ENCODE results near the gene NPLOC4. TPM values are rescaled to one million over a fixed set of nuclear protein-coding genes. Genes with fewer than 3 reads are reported as not detected.
"Not testable (repeated sequence)": the region's sequence is repeated elsewhere in the genome, so short reads cannot be mapped to it uniquely, and the experiment has no call there.

NPLOC4 gene
- polyA plus RNA-seq, 4 donors, result 45.0 to 70.0 (median 57.1) TPM

GRCh38 chr17:81593105-81593871, 43.6 kb downstream of the NPLOC4 start:
- DNase-seq (ENCODE audit: low read depth in 4 of 4, low spot score in 3 of 4), result no peak

DNA sequence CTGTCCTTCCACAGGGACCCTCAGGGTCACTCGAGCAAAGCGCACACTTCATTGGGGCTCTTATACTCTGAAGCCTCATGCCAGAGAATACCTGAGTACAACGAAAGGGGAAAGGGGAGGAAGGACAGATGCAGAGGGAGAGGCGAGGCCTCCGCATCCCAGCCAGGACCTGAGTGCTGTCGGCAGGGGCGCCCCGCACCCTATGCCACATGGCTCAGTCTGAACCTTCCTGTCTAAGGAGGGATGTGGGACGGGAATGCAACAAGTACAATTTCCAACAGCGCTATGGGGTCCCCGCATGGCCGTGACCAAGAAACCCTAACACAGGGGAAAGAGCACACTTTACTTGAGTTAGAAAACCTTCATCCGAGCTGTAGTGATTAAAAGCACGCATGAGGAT, 44.9 kb downstream of the NPLOC4 start:
- no peak for DNase-seq (ENCODE audit: low read depth in 4 of 4, low spot score in 3 of 4)

DNA sequence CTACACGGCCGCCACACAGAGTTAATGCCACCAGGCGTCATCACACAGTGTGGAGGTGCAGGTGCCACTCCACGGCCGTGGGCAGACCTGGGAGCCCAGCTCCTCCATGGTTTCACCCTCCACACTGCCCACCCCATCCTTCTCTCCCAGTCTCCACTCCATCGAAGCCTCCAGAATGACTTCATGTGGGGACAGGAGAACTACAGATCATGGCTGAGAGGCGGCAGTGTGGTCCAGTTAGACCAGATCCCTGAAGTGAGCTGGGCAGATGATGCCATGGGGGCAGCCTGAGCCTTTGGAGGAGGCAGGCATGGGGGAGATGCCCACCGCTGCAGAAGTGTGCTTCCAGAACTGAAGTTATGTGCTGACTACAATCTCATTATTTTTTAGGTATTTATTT, 46.8 kb downstream of the NPLOC4 start:
- DNase-seq (ENCODE audit: low read depth in 4 of 4, low spot score in 3 of 4), result no peak

GRCh38 chr17:81589612-81590011, 47.3 kb downstream of the NPLOC4 start:
- no peak for DNase-seq (ENCODE audit: low read depth in 4 of 4, low spot score in 3 of 4)

GRCh38 chr17:81586096-81586495, 50.8 kb downstream of the NPLOC4 start:
- no peak for DNase-seq (ENCODE audit: low read depth in 4 of 4, low spot score in 3 of 4)

GRCh38 chr17:81584771-81585170, 52.1 kb downstream of the NPLOC4 start:
- not testable (repeated sequence) for DNase-seq (ENCODE audit: low read depth in 4 of 4, low spot score in 3 of 4)

GRCh38 chr17:81583589-81584342, 53.1 kb downstream of the NPLOC4 start:
- peak in 1 of 4 donors; percentile 12 for DNase-seq (ENCODE audit: low read depth in 4 of 4, low spot score in 3 of 4)

- no peak for DNase-seq (ENCODE audit: low read depth in 4 of 4, low spot score in 3 of 4)
Observed at GRCh38 chr17:81582749-81583148, 54.2 kb downstream of the NPLOC4 start.

- DNase-seq (ENCODE audit: low read depth in 4 of 4, low spot score in 3 of 4), result no peak
Observed at GRCh38 chr17:81582341-81582740, 54.6 kb downstream of the NPLOC4 start.

GRCh38 chr17:81581758-81582157, 55.2 kb downstream of the NPLOC4 start:
- no peak for DNase-seq (ENCODE audit: low read depth in 4 of 4, low spot score in 3 of 4)

DNA sequence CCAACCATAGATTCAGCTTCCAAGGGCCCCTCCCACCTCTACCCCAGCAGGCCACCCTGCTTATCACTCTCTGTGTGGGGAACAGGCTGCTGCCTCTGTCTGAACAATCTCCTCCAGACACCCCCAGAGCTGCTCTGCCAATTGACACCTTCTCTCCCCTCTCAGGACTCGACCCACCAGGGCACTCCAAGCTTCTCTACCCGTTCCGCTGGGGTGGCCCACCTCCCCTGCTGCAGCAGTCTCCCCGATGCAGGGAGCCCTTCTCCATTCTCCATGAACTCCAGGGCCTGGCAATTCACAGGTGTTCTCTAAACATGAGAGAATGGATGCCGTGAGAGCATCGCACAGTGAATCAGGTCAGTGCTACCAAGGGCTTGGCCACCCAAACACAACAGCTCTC, 56.4 kb downstream of the NPLOC4 start:
- DNase-seq (ENCODE audit: low read depth in 4 of 4, low spot score in 3 of 4), result no peak

GRCh38 chr17:81579821-81580321, 57.0 kb downstream of the NPLOC4 start:
- DNase-seq (ENCODE audit: low read depth in 4 of 4, low spot score in 3 of 4), result no peak

GRCh38 chr17:81579298-81579697, 57.6 kb downstream of the NPLOC4 start:
- DNase-seq (ENCODE audit: low read depth in 4 of 4, low spot score in 3 of 4), result no peak

- DNase-seq (ENCODE audit: low read depth in 4 of 4, low spot score in 3 of 4), result no peak
Observed at GRCh38 chr17:81578561-81579225, 58.2 kb downstream of the NPLOC4 start.

DNA sequence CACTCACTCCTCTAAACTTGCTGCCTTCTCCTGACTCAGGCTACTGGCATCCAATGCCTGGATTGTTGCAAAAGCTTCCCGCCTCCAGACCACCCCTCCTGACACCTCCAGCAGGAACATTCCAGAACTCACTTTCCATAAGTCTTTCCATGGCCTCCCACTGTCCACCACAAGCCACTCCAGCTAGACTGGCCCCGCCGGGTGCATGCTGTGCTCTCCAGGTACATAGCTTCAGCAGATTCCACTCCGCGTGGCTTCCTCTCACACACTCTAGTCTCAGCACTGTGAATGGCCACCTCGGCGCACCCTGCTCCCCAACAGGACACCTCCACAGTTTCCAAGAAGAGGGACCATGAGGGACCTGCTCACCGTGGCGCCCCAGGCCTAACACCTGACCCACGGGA, 58.9 kb downstream of the NPLOC4 start:
- no peak for DNase-seq (ENCODE audit: low read depth in 4 of 4, low spot score in 3 of 4)

GRCh38 chr17:81577278-81578000, 59.5 kb downstream of the NPLOC4 start:
- DNase-seq (ENCODE audit: low read depth in 4 of 4, low spot score in 3 of 4), result no peak

GRCh38 chr17:81576621-81577277, 60.2 kb downstream of the NPLOC4 start:
- no peak for DNase-seq (ENCODE audit: low read depth in 4 of 4, low spot score in 3 of 4)

DNA sequence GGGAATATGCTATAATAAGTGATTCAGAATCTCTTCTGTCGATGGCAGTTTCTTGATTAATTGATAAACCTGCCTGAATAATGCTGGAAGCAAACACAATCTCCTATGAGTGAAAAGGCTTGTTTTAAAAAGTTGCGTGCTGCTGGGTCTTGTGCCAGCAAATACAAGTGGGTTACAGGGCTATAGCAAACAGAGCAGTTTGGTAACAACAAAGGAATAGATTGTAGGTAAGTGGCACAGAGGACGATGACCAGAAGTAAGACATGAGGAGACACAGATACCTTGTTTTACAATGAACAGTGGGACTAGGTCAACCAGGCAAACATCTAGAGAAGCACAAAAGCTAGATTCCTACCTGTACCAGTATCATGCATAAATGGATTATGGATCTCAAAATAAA, 61.1 kb downstream of the NPLOC4 start:
- no peak for DNase-seq (ENCODE audit: low read depth in 4 of 4, low spot score in 3 of 4)

- DNase-seq (ENCODE audit: low read depth in 4 of 4, low spot score in 3 of 4), result no peak
Observed at GRCh38 chr17:81574643-81574956, 62.3 kb downstream of the NPLOC4 start.
